Ishikawa (cell line): ENCODE results near the gene ERC1.

Experiments used
- CEBPB ChIP-seq: IDR thresholded peaks from 2 replicates; pipeline ENCODE4 v1.6.1; 2012
- CREB1 ChIP-seq: IDR thresholded peaks from 2 replicates; pipeline ENCODE4 v1.6.1; 2012; ENCODE audit warnings: low read depth
- EGR1 ChIP-seq: IDR thresholded peaks from 2 replicates; pipeline ENCODE4 v1.6.1; 2012
- EP300 ChIP-seq: IDR thresholded peaks from 2 replicates; pipeline ENCODE4 v1.6.1; 2012; ENCODE audit warnings: borderline replicate concordance
- FOXM1 ChIP-seq: IDR thresholded peaks from 2 replicates; pipeline ENCODE4 v1.6.1; 2012; ENCODE audit warnings: low read depth, borderline replicate concordance
- NFIC ChIP-seq: IDR thresholded peaks from 2 replicates; pipeline ENCODE4 v1.6.1; 2012
- RAD21 ChIP-seq: IDR thresholded peaks from 2 replicates; pipeline ENCODE4 v1.6.1; 2012; ENCODE audit warnings: low read depth
- TAF1 ChIP-seq: IDR thresholded peaks from 2 replicates; pipeline ENCODE4 v1.6.1; 2012; ENCODE audit warnings: low read depth, mild to moderate bottlenecking
- TCF12 ChIP-seq: IDR thresholded peaks from 2 replicates; pipeline ENCODE4 v1.6.1; 2012; ENCODE audit warnings: low read depth
- TEAD4 ChIP-seq: IDR thresholded peaks from 2 replicates; pipeline ENCODE4 v1.6.1; 2012
- YY1 ChIP-seq: IDR thresholded peaks from 2 replicates; pipeline ENCODE4 v1.6.1; 2012; ENCODE audit warnings: low read depth
- ZBTB7A ChIP-seq: IDR thresholded peaks from 2 replicates; pipeline ENCODE4 v1.6.1; 2012; ENCODE audit warnings: low read depth
- TF ChIP-seq, protein P1 (sequence below): IDR thresholded peaks from 2 replicates; pipeline ENCODE4 v1.6.1; 2012; ENCODE audit warnings: low read depth, mild to moderate bottlenecking
- TF ChIP-seq, protein P2 (sequence below): IDR thresholded peaks from 2 replicates; pipeline ENCODE4 v1.6.1; 2012
- TF ChIP-seq, protein P3 (sequence below): IDR thresholded peaks from 2 replicates; pipeline ENCODE4 v1.6.1; 2012

ERC1 gene

DNA sequence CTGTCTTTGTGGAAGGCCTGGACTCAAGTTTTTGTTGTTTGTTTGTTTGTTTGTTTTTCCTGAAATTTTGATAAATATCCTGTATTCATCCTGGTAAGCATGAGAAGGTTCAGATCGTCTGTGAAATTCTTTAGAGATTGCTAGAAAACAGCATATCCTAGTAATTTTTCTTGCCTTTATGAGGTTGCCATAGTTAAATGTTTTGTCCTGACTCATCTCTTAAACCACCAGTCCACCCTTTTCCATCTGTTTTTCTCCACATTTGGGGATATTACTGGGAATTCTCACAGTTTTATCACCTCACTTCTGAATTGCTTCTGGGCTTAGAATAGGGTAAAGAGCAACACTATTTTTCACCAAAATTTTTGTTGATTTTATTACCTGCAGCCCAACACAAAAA lies 355.1 kb downstream of the ERC1 start:
- TF ChIP-seq CREB1: no peak
- no peak for TF ChIP-seq EGR1
- no peak for TF ChIP-seq FOXM1
- no peak for TF ChIP-seq TCF12
- no peak for TF ChIP-seq RAD21
- no peak for TF ChIP-seq ZBTB7A

DNA sequence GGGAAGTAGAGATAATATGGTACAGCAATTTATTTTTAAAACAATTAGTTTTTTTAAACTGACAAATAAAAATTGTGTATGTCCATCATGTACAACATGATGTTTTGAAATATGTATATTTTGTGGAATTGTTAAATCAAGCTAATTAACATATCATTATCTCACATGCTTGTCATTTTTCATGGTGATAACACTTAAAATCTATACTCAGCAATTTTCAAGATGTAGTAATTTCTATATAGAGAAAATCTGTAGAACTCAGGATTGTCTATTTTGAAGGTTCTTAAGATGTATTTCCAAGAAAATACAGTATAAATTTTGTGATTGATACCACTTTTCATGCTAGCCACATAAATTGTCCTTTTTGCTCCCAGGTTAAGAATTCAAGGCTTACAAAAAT lies 356.3 kb downstream of the ERC1 start:
- TF ChIP-seq CREB1 (no peak), RAD21 (no peak), EGR1 (no peak), FOXM1 (no peak), ZBTB7A (no peak), TAF1 (no peak), TEAD4 (no peak), TCF12 (no peak)
- TF ChIP-seq, protein P1, sequence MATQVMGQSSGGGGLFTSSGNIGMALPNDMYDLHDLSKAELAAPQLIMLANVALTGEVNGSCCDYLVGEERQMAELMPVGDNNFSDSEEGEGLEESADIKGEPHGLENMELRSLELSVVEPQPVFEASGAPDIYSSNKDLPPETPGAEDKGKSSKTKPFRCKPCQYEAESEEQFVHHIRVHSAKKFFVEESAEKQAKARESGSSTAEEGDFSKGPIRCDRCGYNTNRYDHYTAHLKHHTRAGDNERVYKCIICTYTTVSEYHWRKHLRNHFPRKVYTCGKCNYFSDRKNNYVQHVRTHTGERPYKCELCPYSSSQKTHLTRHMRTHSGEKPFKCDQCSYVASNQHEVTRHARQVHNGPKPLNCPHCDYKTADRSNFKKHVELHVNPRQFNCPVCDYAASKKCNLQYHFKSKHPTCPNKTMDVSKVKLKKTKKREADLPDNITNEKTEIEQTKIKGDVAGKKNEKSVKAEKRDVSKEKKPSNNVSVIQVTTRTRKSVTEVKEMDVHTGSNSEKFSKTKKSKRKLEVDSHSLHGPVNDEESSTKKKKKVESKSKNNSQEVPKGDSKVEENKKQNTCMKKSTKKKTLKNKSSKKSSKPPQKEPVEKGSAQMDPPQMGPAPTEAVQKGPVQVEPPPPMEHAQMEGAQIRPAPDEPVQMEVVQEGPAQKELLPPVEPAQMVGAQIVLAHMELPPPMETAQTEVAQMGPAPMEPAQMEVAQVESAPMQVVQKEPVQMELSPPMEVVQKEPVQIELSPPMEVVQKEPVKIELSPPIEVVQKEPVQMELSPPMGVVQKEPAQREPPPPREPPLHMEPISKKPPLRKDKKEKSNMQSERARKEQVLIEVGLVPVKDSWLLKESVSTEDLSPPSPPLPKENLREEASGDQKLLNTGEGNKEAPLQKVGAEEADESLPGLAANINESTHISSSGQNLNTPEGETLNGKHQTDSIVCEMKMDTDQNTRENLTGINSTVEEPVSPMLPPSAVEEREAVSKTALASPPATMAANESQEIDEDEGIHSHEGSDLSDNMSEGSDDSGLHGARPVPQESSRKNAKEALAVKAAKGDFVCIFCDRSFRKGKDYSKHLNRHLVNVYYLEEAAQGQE: no peak

DNA sequence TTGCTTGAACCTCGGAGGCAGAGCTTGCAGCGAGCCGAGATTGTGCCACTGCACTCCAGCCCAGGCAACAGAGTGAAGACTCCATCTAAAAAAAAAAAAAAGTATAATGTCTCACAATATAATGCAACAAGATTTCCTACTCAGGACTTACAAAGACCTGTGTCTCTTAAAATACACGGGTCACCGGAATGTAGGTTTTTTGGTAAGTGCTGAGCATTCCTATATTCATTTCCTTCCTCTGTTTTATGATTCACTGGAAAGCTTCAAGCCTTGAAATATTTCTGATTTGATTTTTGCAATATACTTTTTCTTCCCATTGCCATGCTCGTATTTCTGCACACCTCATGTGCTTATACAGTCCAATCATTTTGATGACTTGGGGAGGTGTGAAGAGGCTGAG lies 357.6 kb downstream of the ERC1 start:
- TF ChIP-seq CREB1 (no peak), FOXM1 (no peak), YY1 (no peak), EGR1 (no peak), TCF12 (no peak), TAF1 (no peak), TEAD4 (no peak), ZBTB7A (no peak), NFIC (no peak), RAD21 (no peak), CEBPB (no peak), EP300 (no peak)
- TF ChIP-seq, protein P2, sequence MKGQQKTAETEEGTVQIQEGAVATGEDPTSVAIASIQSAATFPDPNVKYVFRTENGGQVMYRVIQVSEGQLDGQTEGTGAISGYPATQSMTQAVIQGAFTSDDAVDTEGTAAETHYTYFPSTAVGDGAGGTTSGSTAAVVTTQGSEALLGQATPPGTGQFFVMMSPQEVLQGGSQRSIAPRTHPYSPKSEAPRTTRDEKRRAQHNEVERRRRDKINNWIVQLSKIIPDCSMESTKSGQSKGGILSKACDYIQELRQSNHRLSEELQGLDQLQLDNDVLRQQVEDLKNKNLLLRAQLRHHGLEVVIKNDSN: no peak
- TF ChIP-seq, protein P1: no peak
- TF ChIP-seq, protein P3, sequence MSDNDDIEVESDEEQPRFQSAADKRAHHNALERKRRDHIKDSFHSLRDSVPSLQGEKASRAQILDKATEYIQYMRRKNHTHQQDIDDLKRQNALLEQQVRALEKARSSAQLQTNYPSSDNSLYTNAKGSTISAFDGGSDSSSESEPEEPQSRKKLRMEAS: no peak

DNA sequence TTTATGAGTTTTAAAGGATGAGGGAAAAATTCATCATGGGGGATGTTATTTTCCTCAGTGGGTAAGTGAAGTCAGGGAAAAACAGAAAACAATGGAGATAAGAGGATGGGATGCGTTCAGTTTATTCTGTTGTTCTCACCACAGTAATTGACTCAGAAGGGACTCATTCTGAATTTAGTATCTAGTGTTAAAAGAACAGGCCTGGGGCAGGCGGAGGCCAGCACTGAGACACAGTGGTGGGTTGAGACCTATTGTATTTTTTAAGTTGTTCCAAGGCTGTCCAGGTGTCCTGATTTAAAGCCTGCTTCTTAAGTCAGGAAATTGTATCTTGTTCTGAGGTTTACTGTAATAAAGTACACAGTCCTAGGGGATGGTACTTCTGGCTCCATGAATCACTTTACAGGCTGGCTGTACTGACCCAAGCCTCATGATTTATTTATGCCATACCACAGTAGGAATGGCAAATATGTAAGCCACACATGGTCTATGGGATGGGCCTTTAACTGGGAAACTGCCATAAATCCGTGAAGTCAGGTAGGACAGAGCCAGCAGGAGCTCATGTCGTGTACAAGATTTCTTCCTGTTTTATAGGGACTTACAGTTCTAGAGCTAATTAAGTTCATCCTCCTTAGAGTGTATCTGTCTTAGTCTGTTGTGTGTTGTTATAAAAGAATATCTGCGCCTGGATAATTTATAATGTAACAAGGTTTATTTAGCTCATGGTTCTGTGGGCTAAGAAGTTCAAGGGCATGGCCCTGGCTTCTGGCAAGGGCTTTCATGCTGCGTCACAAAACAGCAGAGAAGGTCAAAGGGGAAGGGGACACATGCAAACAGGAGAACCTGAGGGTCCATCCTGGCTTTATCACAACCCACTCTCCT lies 359.3 kb downstream of the ERC1 start:
- TF ChIP-seq TEAD4: peak; percentile 73; the same call in 1 of the 2 replicates
- TF ChIP-seq FOXM1: no peak
- no peak for TF ChIP-seq ZBTB7A

DNA sequence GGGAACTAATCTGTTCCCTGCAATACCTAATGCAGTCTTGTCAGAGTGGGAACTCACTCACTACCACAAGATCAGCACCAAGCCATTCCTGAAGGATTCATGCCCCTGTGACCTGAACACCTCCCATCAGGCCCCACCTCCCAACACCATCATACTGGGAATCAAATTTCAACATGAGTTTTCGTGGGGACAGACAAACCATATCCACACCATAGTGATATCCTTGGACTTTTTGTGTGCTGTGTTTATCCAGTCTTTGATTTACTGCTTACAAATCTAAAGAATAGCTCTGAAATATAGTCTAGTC lies 359.9 kb downstream of the ERC1 start:
- no peak for TF ChIP-seq ZBTB7A

DNA sequence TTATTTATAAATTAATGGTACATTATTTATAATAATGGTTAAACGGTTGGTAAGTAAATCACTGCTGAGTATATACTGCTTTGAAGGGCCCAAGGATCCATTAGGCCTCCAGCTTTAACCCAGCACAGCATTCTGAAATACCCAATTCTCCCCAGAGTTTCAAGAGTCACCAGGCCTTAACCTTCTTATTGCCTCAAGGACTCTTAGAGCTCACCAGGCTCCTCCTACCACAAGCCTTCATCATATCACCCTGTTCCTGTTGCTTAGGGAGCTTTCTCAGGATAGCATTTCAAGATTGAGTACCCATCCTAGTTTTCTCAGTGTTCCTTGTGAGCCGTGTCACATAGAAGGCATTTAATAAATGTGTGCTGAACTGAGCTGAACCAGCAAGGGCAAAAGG lies 360.9 kb downstream of the ERC1 start:
- TF ChIP-seq TCF12 (no peak), NFIC (no peak), ZBTB7A (no peak), EP300 (no peak), FOXM1 (no peak), TAF1 (no peak), RAD21 (no peak), CEBPB (no peak)
- TF ChIP-seq, protein P1: no peak
- TF ChIP-seq, protein P3: no peak
